LNCaP clone FGC (cell line): Measurements from ENCODE around the gene LRRC8E.
A peak's percentile ranks its signal among the peaks of the same experiment; 100 is the strongest.

Experiments used
- DNase-seq: peaks from one replicate; pipeline ENCODE4 v3.0.0-alpha.2; 2011; ENCODE audit warnings: low read depth
- H3K4me3 ChIP-seq: 2 replicates; pipeline ENCODE4 v1.5.1; 2011; ENCODE audit warnings: mild to moderate bottlenecking, low read depth, low read length, control low read depth
- CTCF ChIP-seq: IDR thresholded peaks from 2 replicates; pipeline ENCODE4 v1.5.1; 2012; ENCODE audit warnings: mild to moderate bottlenecking; ENCODE audit not compliant: control insufficient read depth, insufficient read depth; ENCODE audit errors: extremely low read depth

LRRC8E gene

GRCh38 chr19:7898967-7899366, 10.7 kb downstream of the LRRC8E start:
- H3K4me3 ChIP-seq: no peak overlapping the region
- DNase-seq: no peak
- no peak for TF ChIP-seq CTCF

GRCh38 chr19:7899751-7900378, 11.6 kb downstream of the LRRC8E start:
- no peak overlapping the region for H3K4me3 ChIP-seq
- no peak for TF ChIP-seq CTCF
- DNase-seq: no peak

GRCh38 chr19:7900401-7900870, 12.1 kb downstream of the LRRC8E start:
- TF ChIP-seq CTCF: no peak
- no peak for DNase-seq
- no peak overlapping the region for H3K4me3 ChIP-seq

GRCh38 chr19:7900931-7901330, 12.6 kb downstream of the LRRC8E start:
- no peak overlapping the region for H3K4me3 ChIP-seq
- no peak for TF ChIP-seq CTCF
- no peak for DNase-seq

- DNase-seq: no peak
- no peak for TF ChIP-seq CTCF
- H3K4me3 ChIP-seq: no peak overlapping the region
Measured at GRCh38 chr19:7901337-7901736, 13.0 kb downstream of the LRRC8E start.

GRCh38 chr19:7902796-7903243, 14.5 kb downstream of the LRRC8E start:
- peak; percentile 63 for DNase-seq
- TF ChIP-seq CTCF: no peak
- H3K4me3 ChIP-seq: peak overlapping the region; percentile 66
